Transverse colon (tissue), 4 donors: ENCODE measurements around the gene WDFY3.

Source experiments
- CTCF ChIP-seq, 5 experiments: fragments of 200-600 bp in 3 of 5; fragments of 450-650 bp in 2 of 5; sonication (generic) in 3 of 5; IDR thresholded peaks; 1 replicate in 2 of 5; 2 replicates in 3 of 5; pipeline ENCODE4 v1.5.1; 2016 to 2017; ENCODE audit warnings: antibody characterized with exemption in 5 of 5, inconsistent platforms in 3 of 5, mild to moderate bottlenecking in 2 of 5, moderate library complexity in 1 of 5
- EP300 ChIP-seq: sonication (generic); formaldehyde crosslinking; IDR thresholded peaks from one replicate; pipeline ENCODE4 v1.6.1; 2017; ENCODE audit warnings: antibody characterized with exemption, low read depth
- POLR2A ChIP-seq: fragments of 450-650 bp; IDR thresholded peaks from one replicate; pipeline ENCODE4 v1.6.1; 2016; ENCODE audit warnings: antibody characterized with exemption, mild to moderate bottlenecking, moderate library complexity
- POLR2AphosphoS5 ChIP-seq, 3 donors: sonication (generic); formaldehyde crosslinking; IDR thresholded peaks; one replicate each; pipeline ENCODE4 v1.6.1; 2016; ENCODE audit warnings: antibody characterized with exemption in 3 of 3

- no peak for TF ChIP-seq CTCF (IDR thresholded peaks at IDR 0.05)
- no peak for TF ChIP-seq POLR2A
- no peak for TF ChIP-seq EP300
- no peak for TF ChIP-seq POLR2AphosphoS5 (IDR thresholded peaks at IDR 0.05)
Observed at GRCh38 chr4:84750960-84751283, 215.6 kb downstream of the WDFY3 start.
